OCI-M1 (cell line): ENCODE measurements around the gene ARID1B.
A peak's percentile ranks its signal among the peaks of the same experiment; 100 is the strongest.
"Not testable (repeated sequence)": the region's sequence is repeated elsewhere in the genome, so short reads cannot be mapped to it uniquely, and the experiment has no call there.

Experiments
- DNase-seq: peaks from one replicate; lab custom pipeline; 2025; lab: John Stamatoyannopoulos, UW

The ARID1B gene

DNA sequence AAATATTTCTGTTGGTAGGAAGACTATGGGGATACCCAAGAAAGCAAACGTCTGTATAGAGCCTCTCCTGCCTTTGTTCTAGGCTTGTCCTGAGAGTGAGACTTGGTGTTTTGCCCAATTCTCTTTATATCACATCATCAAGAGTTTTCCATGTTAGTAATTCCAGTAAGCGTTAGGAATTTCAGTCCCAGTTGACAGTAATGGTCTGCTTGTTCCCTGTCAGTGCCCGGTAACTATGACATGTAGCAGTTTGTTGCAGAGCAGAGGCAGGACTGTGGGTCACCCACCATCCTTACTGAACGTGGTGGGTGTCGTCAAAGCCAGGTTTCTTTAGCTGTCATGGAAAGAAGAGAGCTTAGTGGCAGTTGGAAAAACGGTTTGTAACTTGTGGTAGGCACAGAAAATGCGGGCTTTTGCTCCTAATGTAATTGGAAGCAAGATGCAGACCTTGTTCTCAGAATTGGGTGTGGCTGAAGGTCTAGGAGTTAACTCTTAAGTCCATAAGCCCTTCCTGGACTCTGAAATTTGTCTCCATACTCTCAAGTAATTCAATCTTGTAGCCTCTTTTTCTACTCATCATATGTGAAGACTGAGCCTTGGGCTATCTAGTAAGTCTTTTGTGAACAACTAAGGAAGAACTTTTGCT lies 357.3 kb downstream of the ARID1B start:
- DNase-seq: peak; percentile 12

DNA sequence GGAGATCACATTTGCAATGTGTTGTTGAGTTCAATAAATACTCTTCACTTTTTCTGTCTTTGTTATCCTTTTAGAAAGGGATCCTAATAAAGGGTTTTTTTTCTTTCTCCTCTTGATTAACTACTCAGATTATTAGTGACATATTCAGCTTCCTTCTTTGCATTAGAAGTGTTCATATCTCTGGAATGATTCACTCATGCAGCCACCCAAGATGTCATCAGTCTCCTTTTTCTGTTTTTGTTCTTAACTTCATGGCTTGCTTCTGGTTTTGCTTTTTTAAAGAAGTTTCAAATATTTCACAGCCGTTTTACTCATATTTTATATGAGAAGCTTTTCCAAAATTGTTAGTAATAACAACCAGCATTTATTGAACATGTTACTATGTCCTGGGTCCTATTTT lies 358.5 kb downstream of the ARID1B start:
- no peak for DNase-seq

DNA sequence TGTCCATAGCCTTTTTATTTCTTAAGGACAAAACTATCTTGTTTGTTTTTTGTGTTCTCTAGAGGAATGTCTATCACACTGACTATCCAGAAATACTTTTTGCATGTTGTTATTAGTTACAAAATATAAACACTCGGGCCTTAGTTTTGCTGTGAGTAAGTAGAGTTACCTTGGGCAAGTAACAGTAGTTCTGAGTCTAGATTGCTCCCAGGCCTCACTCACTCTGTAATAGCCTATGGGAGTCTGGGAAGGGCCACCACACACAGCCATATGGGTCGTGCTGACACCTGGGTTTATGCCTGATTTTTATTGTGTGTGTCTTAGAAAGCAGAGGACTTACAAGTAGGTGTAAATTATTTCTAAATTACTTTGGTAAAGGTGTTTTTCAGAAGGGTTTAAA lies 360.3 kb downstream of the ARID1B start:
- no peak for DNase-seq

DNA sequence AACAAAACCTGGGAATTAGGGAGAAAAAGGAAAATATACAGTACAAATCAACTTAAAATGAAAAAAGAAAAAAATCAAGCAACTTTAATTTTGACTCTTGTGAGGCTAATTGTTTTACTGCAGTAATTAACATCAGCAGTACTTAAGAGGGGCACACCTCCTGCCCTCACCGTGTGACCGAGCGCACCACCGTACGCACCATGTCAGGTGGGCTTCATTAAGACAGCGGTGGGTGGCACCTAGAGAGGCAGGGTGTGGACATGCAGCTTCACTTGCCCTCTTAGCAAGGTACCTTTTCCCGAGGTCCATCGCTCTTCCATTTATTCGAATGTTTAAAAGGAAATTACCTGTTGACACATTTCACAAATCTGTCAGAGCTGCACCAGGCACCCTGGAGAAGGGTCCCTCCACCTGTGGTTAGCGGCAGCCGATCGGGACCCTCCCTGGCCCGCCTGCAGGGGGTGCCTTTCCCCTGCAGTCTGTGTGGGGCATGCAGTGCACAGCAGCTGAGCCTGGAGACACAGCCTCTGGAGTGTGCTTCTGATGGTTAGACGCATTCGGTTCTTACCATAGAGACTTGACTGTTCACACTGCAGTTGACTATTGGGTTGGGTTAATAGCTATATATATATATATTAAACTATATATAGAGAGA lies 362.0 kb downstream of the ARID1B start:
- no peak for DNase-seq

DNA sequence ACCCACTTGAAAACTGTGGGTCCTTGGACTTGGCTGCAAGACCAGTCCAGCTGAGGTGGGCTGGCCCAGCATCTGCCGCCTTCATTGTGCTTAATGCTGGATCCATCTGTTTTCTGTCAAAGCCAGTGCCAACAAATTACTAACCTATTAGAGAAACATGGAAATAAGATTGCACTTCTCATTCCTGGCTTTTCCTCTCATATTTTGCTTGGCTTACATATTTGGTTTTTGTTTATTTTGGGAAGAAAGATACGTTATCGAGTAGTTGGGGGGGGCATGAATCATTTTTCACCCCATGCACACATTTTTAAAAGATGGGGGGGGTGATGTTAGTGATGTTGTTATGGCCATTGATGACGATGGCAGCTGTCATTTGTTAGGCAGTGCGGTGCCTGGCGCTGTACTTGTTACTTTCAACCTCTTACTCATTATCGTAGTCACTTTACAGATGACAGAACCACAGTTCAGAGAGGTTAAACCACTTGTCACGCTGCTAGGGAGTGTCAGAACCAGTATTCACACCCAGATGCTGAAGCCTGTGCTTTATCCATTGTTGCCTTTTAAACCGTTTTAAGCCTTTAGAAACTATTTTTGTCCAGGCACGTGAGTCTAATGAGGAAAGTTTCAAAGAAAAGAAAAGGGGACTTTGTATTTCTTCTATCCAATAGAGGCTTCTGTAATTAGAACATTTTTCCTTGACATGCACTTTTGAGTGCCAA lies 366.2 kb downstream of the ARID1B start:
- DNase-seq: no peak

DNA sequence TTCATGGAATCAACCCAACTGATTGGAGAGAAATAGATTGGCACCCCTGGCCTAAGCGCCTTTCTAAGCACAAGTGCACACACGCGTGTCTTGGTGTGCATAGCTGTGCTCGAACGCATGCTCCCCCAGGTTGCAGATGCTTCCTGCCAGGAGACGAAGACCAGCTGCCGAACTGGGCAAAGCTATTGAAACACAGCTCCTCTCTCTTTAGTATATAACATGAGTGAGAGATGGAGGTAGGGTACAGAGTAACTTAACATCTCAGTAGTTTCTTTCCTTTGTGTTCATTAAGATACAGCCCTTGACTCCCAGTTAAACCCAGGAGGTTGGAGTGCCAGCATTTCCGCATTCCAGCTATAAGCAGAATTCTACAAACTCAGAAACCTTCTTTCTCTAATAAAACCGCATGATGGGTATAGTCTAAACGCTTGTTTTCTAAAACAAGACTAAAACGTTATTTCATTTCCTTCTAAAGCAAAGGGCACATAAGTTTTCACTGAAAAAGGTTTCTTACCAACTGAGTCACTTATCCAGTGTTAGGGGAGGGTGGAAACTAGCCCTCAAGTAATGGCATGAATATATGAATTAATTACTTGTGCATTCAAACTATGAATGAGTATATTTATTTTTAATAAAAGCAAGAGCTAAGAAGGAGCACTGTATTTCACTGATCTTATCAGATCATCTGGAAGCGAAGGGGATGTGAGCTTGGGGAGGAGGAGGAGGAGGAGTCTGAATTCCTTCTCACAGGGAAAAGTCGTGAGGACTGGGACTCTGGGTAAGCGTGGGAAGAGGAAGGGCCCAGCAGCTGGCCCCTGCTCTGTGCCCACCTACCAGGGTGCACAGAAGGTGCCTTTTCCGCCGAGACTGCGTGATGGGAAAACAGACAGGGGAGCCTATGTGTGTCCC lies 367.0 kb downstream of the ARID1B start:
- DNase-seq: no peak

DNA sequence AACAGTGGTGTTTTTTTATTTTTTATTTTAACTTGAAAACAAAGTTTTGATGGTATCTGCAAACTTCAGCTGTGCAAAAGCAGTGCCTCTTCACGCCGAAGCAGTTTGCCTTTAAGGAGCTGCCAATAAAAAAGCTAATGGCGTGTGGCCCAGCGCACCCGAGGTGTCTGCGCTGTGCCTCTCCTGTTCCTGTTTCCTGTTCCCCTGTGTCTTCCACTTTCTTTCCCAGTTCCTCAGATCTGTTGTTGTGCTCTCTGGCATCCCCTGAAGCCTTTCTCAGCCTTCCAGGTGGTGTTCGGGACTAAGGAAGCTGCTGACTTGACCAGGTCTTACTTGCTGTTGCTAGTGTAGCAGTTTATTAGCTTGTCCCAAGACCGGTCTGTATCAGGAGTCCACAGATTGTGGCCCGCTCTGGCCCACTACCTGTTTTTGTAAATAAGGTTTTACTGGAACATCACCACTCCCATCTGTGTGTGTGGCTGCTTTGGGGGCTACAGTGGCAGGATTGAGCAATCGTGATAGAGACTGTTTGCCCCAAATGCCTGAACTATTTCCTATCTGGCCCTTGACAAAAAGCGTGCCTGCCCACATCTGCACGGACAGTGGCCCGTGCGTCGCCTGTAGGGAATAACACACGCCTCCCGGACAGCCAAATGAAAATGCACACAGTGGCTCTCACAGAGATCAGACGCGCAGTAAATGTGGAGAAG lies 367.8 kb downstream of the ARID1B start:
- no peak for DNase-seq

DNA sequence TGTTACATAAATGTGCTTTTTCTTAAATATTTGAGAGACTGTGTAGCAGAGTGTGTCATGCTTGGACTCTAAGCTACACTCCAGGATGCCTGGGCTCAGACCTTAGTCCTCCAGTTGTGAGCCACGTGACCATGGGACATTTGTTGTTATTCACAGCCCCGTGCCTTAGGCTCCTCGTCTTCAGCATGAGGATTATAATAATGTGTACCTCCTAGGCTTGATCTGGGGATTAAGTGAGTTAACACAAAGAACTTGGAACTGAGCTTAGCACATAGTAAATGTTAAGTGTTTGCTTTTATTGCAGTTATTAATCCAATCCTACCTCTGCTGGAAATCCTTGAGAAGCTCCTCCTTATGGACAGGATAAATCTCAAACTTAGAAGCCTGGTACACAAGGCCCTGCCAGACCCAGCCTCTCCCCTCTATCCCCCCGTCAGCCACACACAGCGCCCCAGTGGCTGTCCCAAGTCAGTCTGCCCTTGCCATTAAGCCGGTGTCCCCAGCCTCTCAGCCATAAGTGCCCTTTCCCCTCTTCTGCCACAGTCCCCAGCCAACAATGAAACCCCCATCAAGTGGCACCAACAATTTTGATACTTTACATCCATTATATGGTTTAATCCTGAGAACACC lies 368.6 kb downstream of the ARID1B start:
- DNase-seq: no peak

DNA sequence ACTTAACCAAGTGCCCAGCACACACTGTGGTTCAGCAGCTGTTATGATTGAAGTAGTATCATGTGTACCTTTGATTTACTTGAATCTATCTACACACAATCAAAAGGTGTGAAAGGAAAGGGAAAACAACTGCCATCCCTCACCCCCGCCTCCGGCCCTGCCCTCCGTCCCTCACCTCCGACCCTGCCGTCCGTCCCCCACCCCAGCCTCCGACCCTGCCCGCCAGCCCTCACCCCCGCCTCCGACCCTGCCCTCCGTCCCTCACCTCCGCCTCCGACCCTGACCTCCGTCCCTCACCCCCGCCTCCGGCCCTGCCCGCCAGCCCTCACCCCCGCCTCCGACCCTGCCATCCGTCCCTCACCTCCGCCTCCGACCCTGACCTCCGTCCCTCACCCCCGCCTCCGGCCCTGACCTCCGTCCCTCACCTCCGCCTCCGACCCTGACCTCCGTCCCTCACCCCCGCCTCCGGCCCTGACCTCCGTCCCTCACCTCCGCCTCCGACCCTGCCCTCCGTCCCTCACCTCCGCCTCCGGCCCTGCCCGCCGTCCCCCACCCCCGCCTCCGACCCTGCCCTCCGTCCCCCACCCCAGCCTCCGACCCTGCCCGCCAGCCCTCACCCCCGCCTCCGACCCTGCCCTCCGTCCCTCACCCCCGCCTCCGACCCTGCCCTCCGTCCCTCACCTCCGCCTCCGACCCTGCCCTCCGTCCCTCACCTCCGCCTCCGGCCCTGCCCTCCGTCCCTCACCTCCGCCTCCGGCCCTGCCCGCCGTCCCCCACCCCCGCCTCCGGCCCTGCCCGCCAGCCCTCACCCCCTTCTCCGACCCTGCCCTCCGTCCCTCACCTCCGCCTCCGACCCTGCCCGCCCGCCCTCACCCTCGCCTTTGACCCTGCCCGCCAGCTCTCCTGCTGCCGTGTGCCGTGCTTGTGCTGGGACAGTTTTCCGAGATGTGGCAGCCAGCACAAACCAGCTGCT lies 370.2 kb downstream of the ARID1B start:
- not testable (repeated sequence) for DNase-seq

DNA sequence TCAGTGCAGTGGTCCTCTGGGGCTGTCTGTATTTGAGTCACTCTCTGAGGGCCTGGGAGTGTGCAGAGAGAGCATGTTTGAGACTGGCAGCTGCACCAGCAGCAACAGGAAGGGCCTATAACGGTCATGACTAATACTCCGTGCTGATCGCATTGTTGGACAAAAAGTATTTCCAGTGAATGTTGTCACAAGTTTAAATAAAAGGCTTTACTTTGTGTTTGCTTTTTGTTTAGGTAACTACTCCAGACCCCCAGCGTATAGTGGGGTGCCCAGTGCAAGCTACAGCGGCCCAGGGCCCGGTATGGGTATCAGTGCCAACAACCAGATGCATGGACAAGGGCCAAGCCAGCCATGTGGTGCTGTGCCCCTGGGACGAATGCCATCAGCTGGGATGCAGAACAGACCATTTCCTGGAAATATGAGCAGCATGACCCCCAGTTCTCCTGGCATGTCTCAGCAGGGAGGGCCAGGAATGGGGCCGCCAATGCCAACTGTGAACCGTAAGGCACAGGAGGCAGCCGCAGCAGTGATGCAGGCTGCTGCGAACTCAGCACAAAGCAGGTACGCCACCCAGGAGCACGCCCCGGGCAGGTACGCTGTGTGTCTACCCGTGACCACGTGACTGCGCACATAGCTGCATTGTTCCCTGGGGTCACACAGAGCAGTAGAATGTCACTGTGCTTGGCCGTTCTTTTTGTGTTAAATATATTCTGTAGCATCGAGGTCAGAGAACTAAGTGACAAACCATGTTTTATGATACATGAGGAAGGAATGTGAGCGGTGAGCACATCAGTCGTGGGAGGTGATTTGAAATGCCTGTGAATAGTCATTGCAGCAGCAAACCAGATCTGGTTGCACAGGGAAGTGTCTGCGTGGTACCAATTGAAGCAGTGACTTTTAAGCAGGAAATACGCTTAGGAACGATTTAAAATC lies 371.5 kb downstream of the ARID1B start:
- DNase-seq: no peak

DNA sequence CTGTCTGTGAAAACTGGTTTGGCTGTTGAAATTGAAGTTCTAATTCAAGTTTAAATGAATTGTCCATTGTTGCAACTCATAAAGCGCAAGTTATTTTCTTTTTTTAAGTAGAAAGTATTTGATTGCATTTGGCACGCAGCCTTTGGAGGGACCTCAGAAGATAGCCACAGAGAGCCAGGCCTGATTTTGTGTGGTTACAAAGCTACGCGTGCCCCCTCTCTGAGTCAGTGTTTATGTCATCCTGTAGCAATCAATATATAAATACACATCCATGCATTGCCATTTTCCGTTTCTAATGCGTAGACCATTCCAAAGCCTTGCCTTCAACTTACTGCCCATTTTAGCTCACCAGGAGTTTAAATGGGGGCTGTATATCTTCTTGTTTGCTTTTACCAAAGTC lies 372.9 kb downstream of the ARID1B start:
- DNase-seq: no peak

DNA sequence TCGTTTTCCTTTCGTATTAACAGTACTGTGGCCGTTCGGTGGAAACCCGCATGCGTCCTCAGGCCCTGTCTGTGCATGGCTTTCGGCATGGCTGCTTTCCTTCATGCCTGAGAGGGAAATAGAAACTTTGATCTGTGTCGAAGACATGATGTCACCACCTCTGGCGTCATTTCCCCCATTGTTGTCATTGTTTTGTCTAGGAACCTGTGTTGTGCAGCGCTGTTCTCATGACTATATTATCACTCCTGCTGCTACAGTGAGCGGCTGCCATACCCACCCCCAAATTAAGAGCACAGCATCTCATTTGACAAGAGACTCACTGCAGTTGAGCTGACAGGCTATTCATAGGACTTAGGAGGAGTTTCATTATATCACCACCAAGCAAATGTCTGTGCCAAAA lies 373.9 kb downstream of the ARID1B start:
- no peak for DNase-seq

DNA sequence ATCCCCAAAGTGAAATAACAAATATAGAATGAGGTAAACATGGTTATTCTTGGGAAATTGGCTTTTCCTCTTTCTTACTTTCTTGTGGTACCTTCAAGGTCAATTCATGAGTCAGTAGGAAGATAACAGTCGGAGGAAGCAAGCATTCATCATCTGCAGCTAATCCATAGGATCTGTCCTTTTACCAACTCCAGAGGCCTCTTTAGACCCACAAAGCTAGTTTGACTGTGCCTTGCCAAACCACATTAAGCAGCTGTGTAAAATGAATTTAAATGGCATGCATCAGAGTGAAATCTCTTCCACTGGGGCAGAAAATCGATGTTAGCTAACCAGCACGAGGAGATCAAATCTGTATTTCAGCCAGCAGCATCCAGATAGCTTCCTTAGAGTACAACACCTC lies 374.8 kb downstream of the ARID1B start:
- no peak for DNase-seq

DNA sequence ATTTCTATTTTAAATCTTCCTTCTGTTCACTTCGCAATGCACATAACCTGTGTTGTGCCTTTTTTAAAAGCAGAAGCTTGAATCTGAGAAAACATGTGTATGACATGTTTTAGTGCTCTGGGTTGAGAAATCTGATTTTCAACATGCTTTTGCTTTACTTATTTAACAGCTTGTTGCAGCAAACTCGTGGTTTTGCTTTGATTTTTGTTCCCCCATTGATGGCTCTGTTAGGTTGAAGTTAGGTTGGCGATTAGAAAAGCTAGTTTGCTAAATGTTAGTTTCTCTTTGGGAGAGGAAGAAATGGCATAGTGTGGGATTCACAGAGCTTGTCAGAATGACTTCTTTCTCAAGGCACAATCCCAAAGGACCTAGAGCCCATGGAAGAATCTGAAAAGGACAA lies 375.4 kb downstream of the ARID1B start:
- DNase-seq: no peak

DNA sequence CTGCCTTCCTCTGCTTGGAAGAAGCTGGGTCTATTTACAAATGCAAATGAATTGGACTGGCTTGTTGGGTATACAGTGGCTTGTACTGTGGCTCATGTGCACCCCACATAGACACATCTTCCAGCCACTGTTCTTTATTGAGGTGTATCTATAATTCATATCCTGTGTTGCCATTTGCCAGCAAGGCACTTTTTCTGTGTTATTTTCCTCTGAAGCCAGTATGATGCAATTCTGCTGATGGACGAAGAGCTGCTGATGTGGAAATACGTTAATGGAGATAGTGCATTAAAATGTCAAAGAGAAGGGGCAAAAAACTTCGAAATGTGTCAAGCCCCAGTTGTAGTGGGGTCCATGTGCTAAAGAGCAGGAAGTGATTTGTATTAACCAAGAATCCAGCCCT lies 378.6 kb downstream of the ARID1B start:
- no peak for DNase-seq

DNA sequence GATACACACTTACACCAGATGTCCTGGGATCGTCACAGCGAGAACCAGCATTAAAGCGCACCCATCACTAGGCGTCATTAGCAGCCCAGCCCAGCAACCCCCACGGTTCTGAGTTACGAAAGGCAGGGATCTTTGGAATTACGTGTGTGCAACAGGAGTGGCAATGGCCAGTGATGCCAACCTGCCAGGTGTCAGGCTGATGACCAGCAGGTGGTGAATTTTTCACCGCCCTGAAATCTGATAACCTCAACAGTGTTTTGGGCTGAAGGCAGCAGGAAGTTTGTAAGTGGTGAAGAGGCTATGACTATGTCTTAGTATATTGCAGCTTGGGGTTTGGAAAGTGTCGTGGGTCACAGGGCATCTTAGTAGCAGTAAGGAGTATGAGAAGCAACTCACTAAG lies 380.1 kb downstream of the ARID1B start:
- no peak for DNase-seq

DNA sequence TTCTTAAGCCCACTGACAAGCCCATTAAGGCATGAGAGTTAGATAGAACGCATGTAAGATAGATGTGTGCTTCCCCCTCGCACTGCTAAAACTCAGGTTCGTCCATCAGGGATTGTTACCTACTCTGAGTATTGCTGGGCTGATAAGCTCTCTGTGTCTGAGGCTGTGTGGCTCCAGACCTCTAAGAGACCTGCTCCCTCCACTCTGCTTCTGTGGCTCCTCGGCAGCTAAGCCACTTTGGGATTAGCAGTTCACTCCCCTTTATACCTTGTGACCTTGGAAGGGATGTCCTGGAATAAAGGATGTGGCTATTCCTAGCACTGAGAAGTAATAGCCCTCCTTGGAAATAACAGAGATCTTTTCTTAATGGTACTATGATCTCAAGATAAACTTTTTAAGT lies 381.3 kb downstream of the ARID1B start:
- no peak for DNase-seq

DNA sequence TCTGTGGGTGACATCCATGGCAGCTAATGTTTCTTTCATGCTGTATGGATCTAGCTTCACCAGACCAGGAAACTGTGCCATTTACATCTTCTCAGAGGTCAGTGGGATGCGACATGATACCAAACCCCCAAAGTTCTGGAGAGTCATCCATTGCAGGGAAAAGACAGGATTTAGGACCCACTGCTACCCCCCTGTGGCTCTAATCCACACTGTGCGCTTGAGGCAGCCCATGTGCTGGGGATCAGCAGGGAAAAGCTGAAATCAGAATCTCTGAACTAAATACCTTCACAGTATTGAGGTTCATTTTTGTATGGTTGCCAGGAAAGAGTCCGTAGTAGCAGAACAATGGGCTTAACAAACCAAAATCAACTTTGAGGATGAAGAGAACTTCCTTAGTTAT lies 381.7 kb downstream of the ARID1B start:
- DNase-seq: no peak

DNA sequence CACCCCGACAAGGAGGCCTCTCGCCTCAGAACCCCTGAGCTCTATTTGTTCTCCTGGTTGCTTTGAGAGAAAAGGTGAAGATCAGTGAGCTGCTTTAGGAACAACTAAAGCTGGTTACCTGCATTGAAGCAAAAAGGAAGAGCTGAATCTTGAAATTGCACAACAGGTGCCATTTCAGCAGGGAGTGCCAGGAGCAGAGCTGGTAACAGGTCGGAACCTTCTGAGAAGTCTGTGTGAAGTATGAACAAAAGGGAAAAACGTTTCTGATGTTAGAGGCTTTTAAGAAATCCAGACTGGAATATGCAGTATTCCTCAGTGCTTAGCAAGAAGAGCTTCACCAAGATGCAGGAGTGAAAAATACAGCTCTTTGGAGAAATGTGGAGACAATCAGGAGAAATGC lies 382.2 kb downstream of the ARID1B start:
- DNase-seq: no peak
